ENCODE results near the gene DCLRE1A.

DNA sequence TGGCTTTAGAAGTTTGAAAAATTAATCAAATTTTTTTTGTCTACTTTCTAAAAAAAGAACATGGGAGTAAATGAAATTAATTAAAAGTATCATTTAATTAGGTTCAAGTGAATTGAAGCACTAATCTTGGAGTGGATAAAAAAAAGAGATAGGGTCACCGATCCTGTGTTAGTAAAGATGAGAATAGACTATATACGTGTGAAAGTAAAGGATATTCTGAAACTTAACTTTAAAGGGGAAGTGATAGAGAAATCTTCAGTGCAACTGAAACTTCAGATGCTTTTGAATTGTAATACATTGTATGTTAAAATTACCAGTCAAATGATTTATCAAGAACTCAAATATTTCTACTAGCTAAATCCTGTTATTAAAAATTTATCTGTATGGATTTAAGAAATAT is 5.4 kb upstream of the DCLRE1A start:
- TF ChIP-seq, protein P1, sequence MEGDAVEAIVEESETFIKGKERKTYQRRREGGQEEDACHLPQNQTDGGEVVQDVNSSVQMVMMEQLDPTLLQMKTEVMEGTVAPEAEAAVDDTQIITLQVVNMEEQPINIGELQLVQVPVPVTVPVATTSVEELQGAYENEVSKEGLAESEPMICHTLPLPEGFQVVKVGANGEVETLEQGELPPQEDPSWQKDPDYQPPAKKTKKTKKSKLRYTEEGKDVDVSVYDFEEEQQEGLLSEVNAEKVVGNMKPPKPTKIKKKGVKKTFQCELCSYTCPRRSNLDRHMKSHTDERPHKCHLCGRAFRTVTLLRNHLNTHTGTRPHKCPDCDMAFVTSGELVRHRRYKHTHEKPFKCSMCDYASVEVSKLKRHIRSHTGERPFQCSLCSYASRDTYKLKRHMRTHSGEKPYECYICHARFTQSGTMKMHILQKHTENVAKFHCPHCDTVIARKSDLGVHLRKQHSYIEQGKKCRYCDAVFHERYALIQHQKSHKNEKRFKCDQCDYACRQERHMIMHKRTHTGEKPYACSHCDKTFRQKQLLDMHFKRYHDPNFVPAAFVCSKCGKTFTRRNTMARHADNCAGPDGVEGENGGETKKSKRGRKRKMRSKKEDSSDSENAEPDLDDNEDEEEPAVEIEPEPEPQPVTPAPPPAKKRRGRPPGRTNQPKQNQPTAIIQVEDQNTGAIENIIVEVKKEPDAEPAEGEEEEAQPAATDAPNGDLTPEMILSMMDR (IDR thresholded peaks at IDR 0.05 in 2 of 3, conservative IDR thresholded peaks at IDR 0.05 in 1 of 3; ENCODE audit: control insufficient read depth in 2 of 3, extremely low read depth in 1 of 3, insufficient read depth in 1 of 3, low read depth in 3 of 3, low read length in 3 of 3): no peak
- no peak for TF ChIP-seq CBX3 (IDR thresholded peaks at IDR 0.05; ENCODE audit: borderline replicate concordance, low read depth)
- TF ChIP-seq ZZZ3 (IDR thresholded peaks at IDR 0.05; ENCODE audit: control insufficient read depth, insufficient read length, low read depth): no peak
- TF ChIP-seq FOXM1 (IDR thresholded peaks at IDR 0.05; ENCODE audit: low read depth, low read length): 0 out of 2 replicates have a peak, but pooled peaks have one; percentile 25
- TF ChIP-seq WRNIP1 (IDR thresholded peaks at IDR 0.05; ENCODE audit: borderline replicate concordance, low read depth, low read length): no peak
- TF ChIP-seq CEBPB (IDR thresholded peaks at IDR 0.05; ENCODE audit: borderline replicate concordance in 1 of 2, low read depth in 2 of 2, low read length in 2 of 2): no peak

Data from GM12878 (cell line).